ENCODE data around the gene SPOCK1. TPM values are rescaled to one million over a fixed set of nuclear protein-coding genes. Genes with fewer than 3 reads are reported as not detected.

The SPOCK1 gene
- total RNA-seq, 1 experiment from 2014 or later, result 0.27 TPM

GRCh38 chr5:137022725-137023124 lies 476.4 kb downstream of the SPOCK1 start:
- DNase-seq (ENCODE audit: low read depth, low spot score), result no peak
- no peak for ATAC-seq
- no peaks in the 10 kb centered on the region for H3K9me2 ChIP-seq (ENCODE audit: insufficient read depth)
- no peaks in the 10 kb centered on the region for H3K79me2 ChIP-seq (ENCODE audit: insufficient read depth, low read length)
- H3K27me3 ChIP-seq (ENCODE audit: insufficient read depth, low read length), result peaks cover 45% of the 10 kb centered on the region
- H3K4me1 ChIP-seq (ENCODE audit: control insufficient read depth in 1 of 2, insufficient read depth in 2 of 2, low read length in 2 of 2), result no peaks in the 10 kb centered on the region
- RAD21 ChIA-PET (ENCODE audit: low non-redundant PET in 1 of 2, low total read pairs in 2 of 2, uncharacterized antibody in 2 of 2, unreplicated experiment in 2 of 2), result no interaction called here
- POLR2A ChIA-PET, result no interaction called here
- CTCF ChIA-PET, result interaction anchor here (1.1 kb wide), 1 partner anchor 52 kb away, joined by 4 read pairs; no protein-coding TSS in a partner anchor
- TF ChIP-seq SP1 (IDR thresholded peaks at IDR 0.05; ENCODE audit: low read depth), result no peak
- no peak for TF ChIP-seq ZFX (IDR thresholded peaks at IDR 0.05)
- TF ChIP-seq RAD21 (IDR thresholded peaks at IDR 0.05; ENCODE audit: low read depth), result no peak
- no peak for TF ChIP-seq ELF1 (IDR thresholded peaks at IDR 0.05; ENCODE audit: borderline replicate concordance, low read depth)
- TF ChIP-seq EZH2phosphoT487 (IDR thresholded peaks at IDR 0.05; ENCODE audit: borderline replicate concordance), result no peak
- TF ChIP-seq FOSL1 (IDR thresholded peaks at IDR 0.05; ENCODE audit: low read depth), result no peak
- no peak for TF ChIP-seq REST (IDR thresholded peaks at IDR 0.05; ENCODE audit: low read depth)
- TF ChIP-seq JUND (IDR thresholded peaks at IDR 0.05), result no peak
- TF ChIP-seq CEBPB (IDR thresholded peaks at IDR 0.05; ENCODE audit: low read depth), result no peak
- no peak for TF ChIP-seq SRF (IDR thresholded peaks at IDR 0.05; ENCODE audit: low read depth)
- no peak for TF ChIP-seq CTCF (IDR thresholded peaks at IDR 0.05 in 2 of 3, conservative IDR thresholded peaks at IDR 0.05 in 1 of 3; ENCODE audit: borderline replicate concordance in 1 of 3, insufficient read depth in 1 of 3, low read depth in 2 of 3, low read length in 2 of 3)
- no peak for TF ChIP-seq ATF3 (IDR thresholded peaks at IDR 0.05)
- TF ChIP-seq EZH2 (IDR thresholded peaks at IDR 0.05), result no peak
- no peak overlapping the region for H2AFZ ChIP-seq (ENCODE audit: low read depth, low read length, poor library complexity, severe bottlenecking)
- no peak overlapping the region for H3K27ac ChIP-seq (ENCODE audit: low read depth, low read length)
- BruUV-seq (replicated peaks), result no TSS peak
- no peaks in the 10 kb centered on the region for H3K9me3 ChIP-seq (ENCODE audit: control insufficient read depth in 1 of 2, insufficient read depth in 1 of 2, low read depth in 1 of 2, low read length in 2 of 2)
- no peaks in the 10 kb centered on the region for H3K36me3 ChIP-seq (ENCODE audit: control insufficient read depth in 1 of 2, insufficient read depth in 2 of 2, low read length in 2 of 2)
- intact Hi-C loops (cut with micrococcal nuclease), result no loop called here
- H3K9ac ChIP-seq (ENCODE audit: low read length), result no peak overlapping the region
- H3K4me3 ChIP-seq (replicated peaks in 1 of 2; ENCODE audit: low read depth in 1 of 2, low read length in 2 of 2), result no peak overlapping the region
- H3K4me2 ChIP-seq (ENCODE audit: low read length), result no peak overlapping the region
- H4K20me1 ChIP-seq (ENCODE audit: insufficient read depth), result no peaks in the 10 kb centered on the region

Data from HCT116 (cell line).